HG03520 (cell line): ENCODE measurements around the gene NKAPD1.
"Not testable (repeated sequence)": the region's sequence is repeated elsewhere in the genome, so short reads cannot be mapped to it uniquely, and the experiment has no call there.

ENCODE experiments used
- ATAC-seq: cut with Tn5 transposase; IDR thresholded peaks from one replicate; pipeline ENCODE4 v1.9.1; 2021; ENCODE audit warnings: mild to moderate bottlenecking, moderate library complexity; ENCODE audit not compliant: unreplicated experiment

Gene NKAPD1

GRCh38 chr11:112073941-112074811 is at the start of gene NKAPD1, which contains the start of gene PIH1D2:
Gene NKAPD1, plus strand, starts transcription at chr11:112074299. Its CDS starts 1,276 bp downstream, at chr11:112075575.
Gene PIH1D2, minus strand, starts transcription at chr11:112074017. Its CDS starts 843 bp downstream, at chr11:112073174.
- peak; percentile 85 for ATAC-seq

- ATAC-seq, result peak; percentile 68
Observed at GRCh38 chr11:112024773-112025678, 49.1 kb upstream of the NKAPD1 start, which contains the start of gene DLAT. Gene DLAT, plus strand, starts transcription at chr11:112025408. Its CDS starts 65 bp downstream, at chr11:112025473.

- ATAC-seq, result no peak
Observed at GRCh38 chr11:112025707-112026106, 48.4 kb upstream of the NKAPD1 start.

- ATAC-seq, result not testable (repeated sequence)
Observed at GRCh38 chr11:112026784-112027410, 47.2 kb upstream of the NKAPD1 start.

GRCh38 chr11:112029460-112029859 is 44.6 kb upstream of the NKAPD1 start:
- ATAC-seq, result no peak

GRCh38 chr11:112033902-112034301 is 40.2 kb upstream of the NKAPD1 start:
- no peak for ATAC-seq

GRCh38 chr11:112037527-112037926 is 36.6 kb upstream of the NKAPD1 start:
- ATAC-seq, result no peak

- ATAC-seq, result no peak
Observed at GRCh38 chr11:112042161-112042960, 31.7 kb upstream of the NKAPD1 start.

GRCh38 chr11:112042961-112043304 is 31.2 kb upstream of the NKAPD1 start:
- no peak for ATAC-seq

GRCh38 chr11:112044961-112045360 is 29.1 kb upstream of the NKAPD1 start:
- ATAC-seq, result no peak

- ATAC-seq, result not testable (repeated sequence)
Observed at GRCh38 chr11:112046647-112047046, 27.5 kb upstream of the NKAPD1 start.

- ATAC-seq, result not testable (repeated sequence)
Observed at GRCh38 chr11:112048256-112048655, 25.8 kb upstream of the NKAPD1 start.

GRCh38 chr11:112049777-112050176 is 24.3 kb upstream of the NKAPD1 start:
- no peak for ATAC-seq

- ATAC-seq, result peak; percentile 69
Observed at GRCh38 chr11:112050721-112051120, 23.4 kb upstream of the NKAPD1 start.

GRCh38 chr11:112051768-112052167 is 22.3 kb upstream of the NKAPD1 start:
- no peak for ATAC-seq

- no peak for ATAC-seq
Observed at GRCh38 chr11:112057170-112057569, 16.9 kb upstream of the NKAPD1 start.

GRCh38 chr11:112058103-112058502 is 16.0 kb upstream of the NKAPD1 start:
- ATAC-seq, result no peak

- ATAC-seq, result no peak
Observed at GRCh38 chr11:112062923-112063322, 11.2 kb upstream of the NKAPD1 start.

- ATAC-seq, result no peak
Observed at GRCh38 chr11:112082729-112083128, 8.6 kb downstream of the NKAPD1 start.

- peak; percentile 30 for ATAC-seq
Observed at GRCh38 chr11:112085822-112086421, 11.8 kb downstream of the NKAPD1 start.
